Kasumi-1 (cell line): ENCODE results near the gene RABEPK.
"Not testable (repeated sequence)": the region's sequence is repeated elsewhere in the genome, so short reads cannot be mapped to it uniquely, and the experiment has no call there.

ENCODE experiments used
- DNase-seq, 2 experiments: peaks; one replicate each; lab custom pipeline; 2025; lab: John Stamatoyannopoulos, UW

RABEPK gene

DNA sequence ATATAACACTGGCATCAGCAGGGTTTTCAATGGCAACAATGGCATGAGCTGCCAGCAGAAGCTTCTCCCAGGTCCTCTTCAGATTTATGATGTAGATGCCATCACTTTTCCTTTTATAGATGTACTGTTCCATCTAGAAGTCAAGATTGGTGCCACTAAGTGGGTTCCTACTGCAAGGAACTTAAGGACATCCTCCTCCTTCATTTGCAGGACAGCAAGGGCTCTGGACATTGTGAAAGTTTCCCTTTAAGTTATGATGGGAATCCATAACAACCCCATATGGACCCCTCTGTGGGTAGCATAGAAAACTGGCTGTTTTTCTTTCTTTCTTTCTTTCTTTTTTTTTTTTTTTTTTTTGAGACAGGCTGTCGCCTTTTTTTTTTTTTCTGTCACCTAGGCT, 4.8 kb upstream of the RABEPK start:
- DNase-seq, result not testable (repeated sequence)

DNA sequence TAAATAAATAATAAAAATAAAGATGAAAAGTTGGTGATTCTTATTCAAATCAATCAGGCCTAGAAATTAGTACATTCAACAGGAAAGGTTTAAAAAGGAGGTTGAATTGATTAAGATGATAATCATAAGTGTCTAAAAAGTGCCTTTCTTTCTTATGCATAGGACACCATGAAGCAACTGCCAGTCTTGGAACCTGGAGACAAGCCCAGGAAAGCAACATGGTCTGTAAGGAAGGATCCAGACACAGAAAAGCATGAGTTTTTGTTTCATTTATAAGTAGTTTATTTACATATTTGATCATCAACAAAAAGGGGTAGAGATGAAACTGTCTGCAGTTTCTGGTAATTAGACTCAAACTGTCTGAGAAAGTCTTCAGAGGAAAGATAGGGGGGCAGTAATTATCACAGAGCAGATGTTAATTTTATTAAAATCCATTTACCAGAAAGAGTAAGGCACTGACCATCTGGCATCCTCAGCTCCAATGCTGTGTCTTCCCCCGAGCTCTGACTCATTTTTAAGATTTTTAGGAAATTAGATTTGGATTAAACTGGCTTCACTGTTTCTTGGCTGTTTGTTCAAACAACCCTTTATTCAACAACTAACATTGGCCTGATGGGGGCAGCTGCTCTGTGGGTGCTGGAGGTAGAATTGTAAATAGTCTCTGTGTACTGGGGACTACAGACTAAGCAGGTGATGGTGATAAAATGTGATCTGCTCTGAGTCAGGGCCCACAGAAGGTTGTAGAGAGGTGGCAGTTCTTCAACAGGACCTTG, 2.7 kb downstream of the RABEPK start:
- no peak for DNase-seq

GRCh38 chr9:125204477-125204876, 4.1 kb downstream of the RABEPK start:
- no peak for DNase-seq

- no peak for DNase-seq
These were observed 13.8 kb downstream of the RABEPK start for GRCh38 chr9:125214186-125214585.

- DNase-seq, result no peak
These were observed 18.3 kb downstream of the RABEPK start for GRCh38 chr9:125218621-125219020.

DNA sequence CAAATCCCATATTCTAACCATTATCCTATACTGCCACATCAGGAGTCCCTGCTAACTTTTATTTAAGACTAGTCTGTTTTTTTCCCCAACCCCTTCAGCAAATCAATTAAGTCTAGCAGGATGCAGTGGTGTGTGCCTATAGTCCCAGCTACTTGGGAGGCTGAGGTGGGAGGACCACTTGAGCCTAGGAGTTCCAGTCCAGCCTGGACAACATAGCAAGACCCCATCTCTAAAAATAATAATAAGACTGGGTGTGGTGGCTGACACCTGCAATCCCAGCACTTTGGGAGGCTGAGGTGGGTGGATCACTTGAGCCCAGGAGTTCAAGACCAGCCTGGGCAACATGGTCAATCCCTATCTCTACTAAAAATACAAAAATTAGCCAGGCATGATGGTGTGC, 24.5 kb downstream of the RABEPK start:
- DNase-seq, result not testable (repeated sequence)

DNA sequence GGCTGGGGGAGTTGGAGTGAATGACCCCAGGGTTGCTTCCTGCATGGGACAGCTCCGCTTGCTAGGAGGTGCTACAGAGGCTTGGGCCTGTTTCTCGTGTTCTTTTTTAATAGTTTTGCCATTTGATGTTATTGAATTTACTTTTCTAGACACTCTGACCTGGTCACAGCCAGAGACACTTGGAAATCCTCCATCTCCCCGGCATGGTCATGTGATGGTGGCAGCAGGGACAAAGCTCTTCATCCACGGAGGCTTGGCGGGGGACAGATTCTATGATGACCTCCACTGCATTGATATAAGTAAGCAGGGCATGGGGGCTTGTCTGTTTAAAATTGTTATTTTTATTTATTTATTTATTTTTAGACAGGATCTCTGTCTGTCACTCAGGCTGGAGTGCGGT, 27.4 kb downstream of the RABEPK start:
- DNase-seq, result no peak

- peak in 1 of 2 experiments; percentile 18 for DNase-seq
These were observed 33.3 kb downstream of the RABEPK start for GRCh38 chr9:125233678-125234077.

- DNase-seq, result not testable (repeated sequence)
These were observed 33.8 kb downstream of the RABEPK start for GRCh38 chr9:125234099-125234498.

DNA sequence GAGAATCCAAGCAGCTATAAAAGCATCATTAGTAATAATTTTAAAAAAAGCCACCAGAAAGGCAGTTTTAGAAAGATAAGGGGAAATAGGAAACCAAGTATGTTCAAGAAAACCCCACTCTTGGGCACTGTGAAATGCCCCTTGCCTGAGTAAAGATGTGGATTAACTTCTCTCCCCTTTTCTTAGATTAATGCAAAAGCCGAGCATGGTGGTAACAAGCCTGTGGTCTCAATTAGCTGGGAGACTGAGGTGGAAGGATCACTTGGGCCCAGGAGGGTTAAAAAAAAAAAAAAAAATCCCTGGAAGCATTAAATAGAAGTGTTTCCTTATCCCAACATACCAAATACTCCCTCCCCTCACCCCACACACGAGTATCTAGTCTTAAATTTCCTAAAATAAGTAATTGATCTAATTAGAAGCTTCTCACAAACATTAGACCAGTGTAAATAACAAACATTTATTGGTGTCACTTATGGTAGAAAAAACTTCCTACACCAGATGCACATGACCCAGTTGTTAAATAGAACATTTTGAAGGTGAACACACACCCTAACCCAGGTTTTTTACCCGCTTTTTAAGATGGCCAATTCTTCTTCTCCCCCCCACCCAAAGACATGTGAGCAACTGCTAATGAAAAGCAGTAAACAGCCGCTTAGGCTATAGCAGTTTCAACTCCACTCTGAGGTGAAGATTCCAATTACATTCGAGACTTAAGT, 35.6 kb downstream of the RABEPK start:
- no peak for DNase-seq

DNA sequence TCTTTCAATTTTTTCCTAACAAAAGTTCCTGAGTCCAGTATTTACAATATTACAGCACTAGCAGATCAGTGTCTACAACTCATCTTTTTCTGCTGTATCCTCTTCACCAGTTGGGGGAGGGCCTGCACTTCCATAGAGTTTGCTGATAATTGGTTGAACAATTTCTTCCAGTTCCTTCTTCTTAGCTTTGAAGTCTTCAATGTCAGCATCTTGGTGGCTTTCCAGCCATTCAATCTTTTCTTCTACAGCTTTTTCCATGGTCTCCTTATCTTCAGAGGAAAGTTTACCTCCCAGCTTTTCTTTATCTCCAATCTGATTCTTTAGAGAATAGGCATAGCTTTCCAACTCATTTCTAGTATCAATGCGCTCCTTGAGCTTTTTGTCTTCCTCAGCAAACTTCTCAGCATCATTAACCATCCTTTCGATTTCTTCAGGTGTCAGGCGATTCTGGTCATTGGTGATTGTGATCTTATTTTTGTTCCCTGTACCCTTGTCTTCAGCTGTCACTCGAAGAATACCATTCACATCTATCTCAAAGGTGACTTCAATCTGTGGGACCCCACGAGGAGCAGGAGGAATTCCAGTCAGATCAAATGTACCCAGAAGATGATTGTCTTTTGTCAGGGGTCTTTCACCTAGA, 36.3 kb downstream of the RABEPK start:
- not testable (repeated sequence) for DNase-seq

- DNase-seq, result no peak
These were observed 38.0 kb downstream of the RABEPK start for GRCh38 chr9:125238127-125238914.

GRCh38 chr9:125238915-125239446, 38.6 kb downstream of the RABEPK start:
- DNase-seq, result no peak

- DNase-seq, result no peak
These were observed 39.6 kb downstream of the RABEPK start for GRCh38 chr9:125239631-125240597.

DNA sequence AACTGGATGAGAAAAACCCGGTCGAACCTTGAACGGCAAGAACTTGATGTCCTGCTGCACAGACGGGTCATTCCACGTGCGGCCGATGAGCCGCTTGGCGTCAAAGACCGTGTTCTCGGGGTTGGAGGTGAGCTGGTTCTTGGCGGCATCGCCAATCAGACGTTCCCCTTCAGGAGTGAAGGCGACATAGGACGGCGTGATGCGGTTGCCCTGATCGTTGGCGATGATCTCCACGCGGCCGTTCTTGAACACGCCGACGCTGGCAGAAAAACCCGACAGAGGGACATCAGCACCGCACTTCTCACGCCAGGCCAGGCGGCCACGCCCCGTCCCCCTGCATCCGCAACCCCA, 40.3 kb downstream of the RABEPK start:
- DNase-seq, result peak in 1 of 2 experiments; percentile 30

- DNase-seq, result peak; percentile 98 to 99
These were observed 40.9 kb downstream of the RABEPK start, which contains the start of gene HSPA5 for GRCh38 chr9:125241000-125241862. Gene HSPA5 (minus strand): TSS chr9:125241343. CDS start chr9:125241126, 217 bp downstream.

DNA sequence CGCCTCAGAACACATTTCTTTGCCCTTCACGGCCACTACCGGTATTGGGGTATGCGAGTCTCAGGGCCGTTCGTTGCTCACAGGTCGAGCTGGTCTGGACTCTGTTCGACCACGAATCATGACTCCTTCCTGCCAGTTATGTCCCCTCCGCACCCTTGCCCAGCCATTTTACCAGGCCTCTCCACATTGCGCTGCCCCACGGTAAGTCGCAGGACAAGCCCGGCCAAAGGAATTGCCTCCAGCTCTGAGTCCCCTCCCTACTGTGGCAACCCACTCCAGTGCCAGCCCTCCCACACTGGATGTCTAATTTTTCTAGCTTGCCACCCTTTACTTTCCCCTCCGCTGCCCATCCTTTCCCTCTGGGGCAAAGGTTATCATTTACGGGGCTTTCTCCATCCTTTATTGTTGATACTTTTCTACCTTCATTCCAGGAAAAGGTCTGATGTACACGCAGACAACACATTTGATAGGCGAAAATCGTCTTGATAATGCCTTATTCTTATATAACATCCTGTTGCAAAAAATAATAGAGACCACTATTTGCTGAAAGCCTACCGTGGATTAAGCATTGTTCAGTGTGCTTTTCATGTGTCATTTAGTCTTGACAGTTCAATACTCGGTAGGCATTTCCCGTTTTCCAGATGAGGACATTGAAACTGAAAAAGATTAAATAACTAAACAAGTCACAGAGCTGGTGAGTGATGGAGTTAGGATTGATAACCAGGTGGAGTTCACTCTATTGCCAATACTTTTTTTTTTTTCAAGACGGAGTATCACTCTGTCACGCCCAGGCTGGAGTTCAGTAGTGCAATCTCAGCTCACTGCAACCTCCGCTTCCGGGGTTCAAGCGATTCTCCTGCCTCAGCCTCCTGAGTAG, 41.8 kb downstream of the RABEPK start:
- peak in 1 of 2 experiments; percentile 68 for DNase-seq

DNA sequence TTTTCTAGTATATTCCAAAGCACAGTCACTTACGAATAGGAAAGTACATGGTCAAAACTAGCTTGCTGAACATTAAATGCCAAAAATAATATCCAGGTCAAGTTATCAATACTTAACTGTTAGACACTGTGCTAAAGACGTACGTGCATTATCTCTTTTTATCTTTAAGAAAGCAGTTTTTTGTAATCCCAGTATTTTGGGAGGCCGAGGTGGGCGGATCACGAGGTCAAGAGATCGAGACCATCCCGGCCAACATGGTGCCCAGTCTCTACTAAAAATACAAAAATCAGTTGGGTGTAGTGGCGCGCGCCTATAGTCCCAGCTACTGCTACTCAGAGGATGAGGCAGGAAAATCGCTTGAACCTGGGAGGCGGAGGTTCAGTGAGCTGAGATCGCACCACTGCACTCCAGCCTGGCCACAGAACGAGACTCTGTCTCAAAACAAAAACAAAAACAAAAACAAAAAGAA, 43.5 kb downstream of the RABEPK start:
- no peak for DNase-seq
